ENCODE results near the gene GCLM. TPM values are rescaled to one million over a fixed set of nuclear protein-coding genes. Genes with fewer than 3 reads are reported as not detected.
"Not testable (repeated sequence)": the region's sequence is repeated elsewhere in the genome, so short reads cannot be mapped to it uniquely, and the experiment has no call there.

GCLM gene
- total RNA-seq, 1 experiment from 2014 or later = 33.7 TPM

DNA sequence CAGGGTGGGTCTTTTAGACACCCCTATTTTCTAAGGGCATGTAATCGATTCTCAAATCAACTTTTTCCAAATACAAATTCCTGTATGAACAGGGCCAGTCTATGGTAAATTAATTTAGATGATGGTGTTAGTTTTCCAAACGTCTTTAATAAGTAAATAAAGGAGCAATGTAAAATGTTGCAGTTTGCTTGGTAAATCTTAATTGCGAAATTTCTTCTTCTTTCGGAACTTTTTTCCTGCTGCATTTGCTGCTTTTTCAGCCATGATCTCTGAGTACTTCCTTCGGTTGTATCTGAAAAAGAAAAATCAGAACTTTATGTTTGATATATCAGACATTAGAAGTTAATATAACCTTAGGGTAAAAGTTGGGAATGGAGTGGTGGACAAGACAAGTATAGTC, 39.6 kb downstream of the GCLM start:
- peaks cover 37% of the 10 kb centered on the region for H3K36me3 ChIP-seq (ENCODE audit: control insufficient read depth, insufficient read depth, low read length)
- no peak for TF ChIP-seq TCF7L2 (IDR thresholded peaks at IDR 0.05; ENCODE audit: low read depth, low read length)
- TF ChIP-seq, protein P1, sequence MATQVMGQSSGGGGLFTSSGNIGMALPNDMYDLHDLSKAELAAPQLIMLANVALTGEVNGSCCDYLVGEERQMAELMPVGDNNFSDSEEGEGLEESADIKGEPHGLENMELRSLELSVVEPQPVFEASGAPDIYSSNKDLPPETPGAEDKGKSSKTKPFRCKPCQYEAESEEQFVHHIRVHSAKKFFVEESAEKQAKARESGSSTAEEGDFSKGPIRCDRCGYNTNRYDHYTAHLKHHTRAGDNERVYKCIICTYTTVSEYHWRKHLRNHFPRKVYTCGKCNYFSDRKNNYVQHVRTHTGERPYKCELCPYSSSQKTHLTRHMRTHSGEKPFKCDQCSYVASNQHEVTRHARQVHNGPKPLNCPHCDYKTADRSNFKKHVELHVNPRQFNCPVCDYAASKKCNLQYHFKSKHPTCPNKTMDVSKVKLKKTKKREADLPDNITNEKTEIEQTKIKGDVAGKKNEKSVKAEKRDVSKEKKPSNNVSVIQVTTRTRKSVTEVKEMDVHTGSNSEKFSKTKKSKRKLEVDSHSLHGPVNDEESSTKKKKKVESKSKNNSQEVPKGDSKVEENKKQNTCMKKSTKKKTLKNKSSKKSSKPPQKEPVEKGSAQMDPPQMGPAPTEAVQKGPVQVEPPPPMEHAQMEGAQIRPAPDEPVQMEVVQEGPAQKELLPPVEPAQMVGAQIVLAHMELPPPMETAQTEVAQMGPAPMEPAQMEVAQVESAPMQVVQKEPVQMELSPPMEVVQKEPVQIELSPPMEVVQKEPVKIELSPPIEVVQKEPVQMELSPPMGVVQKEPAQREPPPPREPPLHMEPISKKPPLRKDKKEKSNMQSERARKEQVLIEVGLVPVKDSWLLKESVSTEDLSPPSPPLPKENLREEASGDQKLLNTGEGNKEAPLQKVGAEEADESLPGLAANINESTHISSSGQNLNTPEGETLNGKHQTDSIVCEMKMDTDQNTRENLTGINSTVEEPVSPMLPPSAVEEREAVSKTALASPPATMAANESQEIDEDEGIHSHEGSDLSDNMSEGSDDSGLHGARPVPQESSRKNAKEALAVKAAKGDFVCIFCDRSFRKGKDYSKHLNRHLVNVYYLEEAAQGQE (IDR thresholded peaks at IDR 0.05; ENCODE audit: insufficient read depth in 1 of 2, low read depth in 2 of 2, low read length in 1 of 2) = no peak
- TF ChIP-seq, protein P2, sequence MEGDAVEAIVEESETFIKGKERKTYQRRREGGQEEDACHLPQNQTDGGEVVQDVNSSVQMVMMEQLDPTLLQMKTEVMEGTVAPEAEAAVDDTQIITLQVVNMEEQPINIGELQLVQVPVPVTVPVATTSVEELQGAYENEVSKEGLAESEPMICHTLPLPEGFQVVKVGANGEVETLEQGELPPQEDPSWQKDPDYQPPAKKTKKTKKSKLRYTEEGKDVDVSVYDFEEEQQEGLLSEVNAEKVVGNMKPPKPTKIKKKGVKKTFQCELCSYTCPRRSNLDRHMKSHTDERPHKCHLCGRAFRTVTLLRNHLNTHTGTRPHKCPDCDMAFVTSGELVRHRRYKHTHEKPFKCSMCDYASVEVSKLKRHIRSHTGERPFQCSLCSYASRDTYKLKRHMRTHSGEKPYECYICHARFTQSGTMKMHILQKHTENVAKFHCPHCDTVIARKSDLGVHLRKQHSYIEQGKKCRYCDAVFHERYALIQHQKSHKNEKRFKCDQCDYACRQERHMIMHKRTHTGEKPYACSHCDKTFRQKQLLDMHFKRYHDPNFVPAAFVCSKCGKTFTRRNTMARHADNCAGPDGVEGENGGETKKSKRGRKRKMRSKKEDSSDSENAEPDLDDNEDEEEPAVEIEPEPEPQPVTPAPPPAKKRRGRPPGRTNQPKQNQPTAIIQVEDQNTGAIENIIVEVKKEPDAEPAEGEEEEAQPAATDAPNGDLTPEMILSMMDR (IDR thresholded peaks at IDR 0.05) = no peak
- no peak for TF ChIP-seq POLR2AphosphoS5 (IDR thresholded peaks at IDR 0.05; ENCODE audit: low read depth, low read length)
- no peak for TF ChIP-seq SIN3A (IDR thresholded peaks at IDR 0.05; ENCODE audit: borderline replicate concordance, insufficient read depth, low read depth, low read length)
- H3K27me3 ChIP-seq (ENCODE audit: control insufficient read depth, insufficient read depth, low read length) = no peaks in the 10 kb centered on the region
- intact Hi-C loops (cut with micrococcal nuclease; ENCODE audit: unreplicated experiment) = no loop called here
- in situ Hi-C loops (cut with HindIII; ENCODE audit: low pct_unique_long_range_greater_than_20kb, low sequenced_read_pairs) = no loop called here
- no peaks in the 10 kb centered on the region for H3K9me3 ChIP-seq (ENCODE audit: control insufficient read depth, insufficient read depth, low read depth, low read length)
- H3K4me3 ChIP-seq (ENCODE audit: low read depth in 2 of 2, low read length in 2 of 2) = no peak overlapping the region
- DNase-seq (ENCODE audit: low read depth, low spot score) = no peak
- no peak for ATAC-seq
- CTCF ChIA-PET = no interaction called here
- no TSS peak for BruUV-seq (replicated peaks)
- H3K4me1 ChIP-seq (ENCODE audit: control insufficient read depth, insufficient read depth, low read length) = no peaks in the 10 kb centered on the region
- POLR2A ChIA-PET = no interaction called here
- no peak overlapping the region for H3K27ac ChIP-seq (ENCODE audit: low read length)

DNA sequence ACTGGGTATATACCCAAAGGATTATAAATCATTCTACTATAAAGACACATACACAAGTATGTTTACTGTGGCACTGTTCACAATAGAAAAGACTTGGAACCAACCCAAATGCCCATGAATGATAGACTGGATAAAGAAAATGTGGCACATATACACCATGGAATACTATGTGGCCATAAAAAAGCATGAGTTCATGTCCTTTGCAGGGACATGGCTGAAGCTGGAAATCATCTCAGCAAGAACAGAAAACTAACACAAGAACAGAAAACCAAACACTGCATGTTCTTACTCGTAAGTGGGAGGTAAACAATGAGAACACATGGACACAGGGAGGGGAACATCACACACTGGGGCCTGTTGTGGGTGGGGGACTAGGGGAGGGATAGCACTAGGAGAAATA, 40.7 kb downstream of the GCLM start:
- H3K4me1 ChIP-seq (ENCODE audit: control insufficient read depth, insufficient read depth, low read length); BruUV-seq (replicated peaks); H3K4me3 ChIP-seq (ENCODE audit: low read depth in 2 of 2, low read length in 2 of 2); H3K27ac ChIP-seq (ENCODE audit: low read length); H3K9me3 ChIP-seq (ENCODE audit: control insufficient read depth, insufficient read depth, low read depth, low read length); intact Hi-C loops (cut with micrococcal nuclease; ENCODE audit: unreplicated experiment); DNase-seq (ENCODE audit: low read depth, low spot score); ATAC-seq; POLR2A ChIA-PET; H3K27me3 ChIP-seq (ENCODE audit: control insufficient read depth, insufficient read depth, low read length); CTCF ChIA-PET; in situ Hi-C loops (cut with HindIII; ENCODE audit: low pct_unique_long_range_greater_than_20kb, low sequenced_read_pairs): not testable (repeated sequence)
- H3K36me3 ChIP-seq (ENCODE audit: control insufficient read depth, insufficient read depth, low read length) = peaks cover 34% of the 10 kb centered on the region

DNA sequence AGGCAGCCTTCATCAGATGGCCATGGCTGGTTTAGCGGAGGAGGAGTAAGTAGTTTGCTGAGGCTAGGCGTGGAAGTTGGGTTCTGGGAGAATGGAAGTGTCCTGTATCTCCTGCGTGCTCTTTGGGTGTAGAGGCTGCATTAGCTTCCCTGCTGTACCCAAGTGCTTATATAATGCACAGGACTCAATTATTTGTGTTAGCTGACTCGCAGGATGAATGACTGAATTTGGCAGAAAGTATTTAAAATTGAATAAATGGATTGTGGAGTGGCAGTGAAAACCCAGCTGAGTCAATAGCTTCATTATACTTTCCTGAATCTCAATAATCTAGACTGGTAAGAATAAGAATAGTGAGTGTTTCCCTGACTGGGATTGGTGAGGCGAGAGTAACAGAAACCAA, 44.0 kb downstream of the GCLM start:
- intact Hi-C loops (cut with micrococcal nuclease; ENCODE audit: unreplicated experiment) (no loop called here), in situ Hi-C loops (cut with HindIII; ENCODE audit: low pct_unique_long_range_greater_than_20kb, low sequenced_read_pairs) (no loop called here)
- POLR2A ChIA-PET = no interaction called here
- Histone ChIP-seq H3K4me1 (ENCODE audit: control insufficient read depth, insufficient read depth, low read length) (no peaks in the 10 kb centered on the region), H3K4me3 (ENCODE audit: low read depth in 2 of 2, low read length in 2 of 2) (no peak overlapping the region), H3K27ac (ENCODE audit: low read length) (no peak overlapping the region), H3K36me3 (ENCODE audit: control insufficient read depth, insufficient read depth, low read length) (peaks cover 6% of the 10 kb centered on the region), H3K9me3 (ENCODE audit: control insufficient read depth, insufficient read depth, low read depth, low read length) (no peaks in the 10 kb centered on the region), H3K27me3 (ENCODE audit: control insufficient read depth, insufficient read depth, low read length) (no peaks in the 10 kb centered on the region)
- ATAC-seq (no peak), DNase-seq (ENCODE audit: low read depth, low spot score) (no peak)
- TF ChIP-seq POLR2AphosphoS5 (IDR thresholded peaks at IDR 0.05; ENCODE audit: low read depth, low read length) = no peak
- TF ChIP-seq, protein P1 (IDR thresholded peaks at IDR 0.05; ENCODE audit: insufficient read depth in 1 of 2, low read depth in 2 of 2, low read length in 1 of 2) = no peak
- TF ChIP-seq, protein P2 (IDR thresholded peaks at IDR 0.05) = no peak
- no peak for TF ChIP-seq SIN3A (IDR thresholded peaks at IDR 0.05; ENCODE audit: borderline replicate concordance, insufficient read depth, low read depth, low read length)
- no peak for TF ChIP-seq TCF7L2 (IDR thresholded peaks at IDR 0.05; ENCODE audit: low read depth, low read length)
- BruUV-seq (replicated peaks) = no TSS peak
- CTCF ChIA-PET = no interaction called here
